ENCODE results near the gene TAGLN.
"Not testable (repeated sequence)": the region's sequence is repeated elsewhere in the genome, so short reads cannot be mapped to it uniquely, and the experiment has no call there.

TAGLN gene

DNA sequence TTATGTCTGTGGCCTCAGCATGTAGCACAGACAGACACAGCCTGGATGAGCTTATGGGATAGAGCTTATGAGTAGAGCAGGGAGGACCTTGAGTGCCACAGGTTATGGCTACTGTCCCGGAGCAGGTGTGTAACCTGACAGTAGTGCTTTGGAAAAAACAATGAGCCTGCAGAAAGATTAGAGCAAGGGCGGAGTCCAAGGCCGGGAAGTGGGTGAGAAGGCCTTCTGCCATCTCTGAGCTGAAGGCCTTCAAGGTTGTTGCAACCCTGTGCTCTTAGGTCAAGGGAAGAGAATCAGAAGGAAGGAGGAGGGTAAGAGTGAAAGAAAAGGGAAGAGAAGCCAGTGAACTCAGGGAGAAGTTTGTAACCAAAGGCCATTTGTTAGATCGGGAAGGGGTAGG is 3.9 kb upstream of the TAGLN start:
- DNase-seq (ENCODE audit: low read depth in 2 of 2, low spot score in 1 of 2), result no peak

DNA sequence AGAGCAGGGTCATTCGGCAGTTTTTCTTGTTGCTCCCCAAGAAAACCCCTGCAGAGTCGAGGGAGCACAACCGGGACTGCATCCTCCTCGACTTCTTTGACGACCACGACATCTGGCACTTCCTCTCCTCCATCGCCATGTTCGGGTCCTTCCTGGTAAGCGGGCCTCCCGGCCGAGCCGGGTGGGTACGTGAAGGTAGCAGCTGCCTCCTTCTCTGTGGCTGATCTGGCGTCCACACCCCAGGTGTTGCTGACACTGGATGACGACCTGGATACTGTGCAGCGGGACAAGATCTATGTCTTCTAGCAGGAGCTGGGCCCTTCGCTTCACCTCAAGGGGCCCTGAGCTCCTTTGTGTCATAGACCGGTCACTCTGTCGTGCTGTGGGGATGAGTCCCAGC is 3.4 kb upstream of the TAGLN start:
- DNase-seq (ENCODE audit: low read depth in 2 of 2, low spot score in 1 of 2), result no peak

DNA sequence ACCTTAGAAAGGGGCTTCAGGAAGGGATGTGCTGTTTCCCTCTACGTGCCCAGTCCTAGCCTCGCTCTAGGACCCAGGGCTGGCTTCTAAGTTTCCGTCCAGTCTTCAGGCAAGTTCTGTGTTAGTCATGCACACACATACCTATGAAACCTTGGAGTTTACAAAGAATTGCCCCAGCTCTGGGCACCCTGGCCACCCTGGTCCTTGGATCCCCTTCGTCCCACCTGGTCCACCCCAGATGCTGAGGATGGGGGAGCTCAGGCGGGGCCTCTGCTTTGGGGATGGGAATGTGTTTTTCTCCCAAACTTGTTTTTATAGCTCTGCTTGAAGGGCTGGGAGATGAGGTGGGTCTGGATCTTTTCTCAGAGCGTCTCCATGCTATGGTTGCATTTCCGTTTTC is 2.2 kb upstream of the TAGLN start:
- no peak for DNase-seq (ENCODE audit: low read depth in 2 of 2, low spot score in 1 of 2)

DNA sequence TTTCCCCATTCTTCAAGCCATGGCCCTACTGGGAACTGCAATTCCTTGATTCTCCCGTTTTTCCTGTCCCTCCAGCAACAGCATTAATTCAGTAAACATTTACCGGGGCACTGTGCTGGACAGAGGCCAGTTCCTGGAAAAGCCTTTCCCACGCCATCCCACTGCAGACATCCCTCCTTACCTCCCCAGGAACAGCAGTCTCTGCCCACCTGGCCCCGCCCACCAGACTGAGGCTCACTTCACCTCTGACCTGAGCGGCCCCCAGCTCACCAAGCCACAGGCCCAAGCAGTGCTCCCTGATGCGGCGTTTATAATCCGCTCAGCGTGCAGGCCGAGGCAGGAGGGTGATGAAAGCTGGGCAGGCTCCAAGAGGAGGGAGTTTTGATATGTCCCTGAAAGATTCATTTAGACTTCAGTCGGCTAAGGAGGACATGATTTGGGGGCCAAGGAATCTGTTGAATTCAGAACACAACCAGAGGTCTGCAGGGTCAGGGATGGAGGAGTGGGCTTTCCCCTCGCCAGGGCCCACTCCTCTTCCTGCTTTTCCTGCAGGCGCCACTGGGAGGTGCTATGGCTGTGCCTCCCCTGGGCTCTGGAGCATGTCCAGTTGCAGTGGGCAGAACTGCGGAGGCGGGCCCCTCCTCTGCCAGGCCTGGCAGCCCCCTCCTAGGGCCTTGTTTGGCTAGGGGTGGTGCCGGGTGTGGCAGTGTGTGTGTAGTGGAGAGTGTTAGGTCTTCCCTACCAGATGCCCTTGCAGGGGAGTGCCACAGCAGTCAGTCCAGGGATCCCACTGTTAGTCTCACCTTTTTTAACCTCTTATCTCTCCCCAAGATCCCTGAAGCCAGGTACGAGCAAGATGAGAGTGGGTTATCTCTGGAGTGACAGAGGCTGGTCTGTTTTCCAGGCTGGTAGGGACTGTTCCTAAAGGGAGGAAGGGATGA is 1.4 kb upstream of the TAGLN start:
- no peak for DNase-seq (ENCODE audit: low read depth in 2 of 2, low spot score in 1 of 2)

DNA sequence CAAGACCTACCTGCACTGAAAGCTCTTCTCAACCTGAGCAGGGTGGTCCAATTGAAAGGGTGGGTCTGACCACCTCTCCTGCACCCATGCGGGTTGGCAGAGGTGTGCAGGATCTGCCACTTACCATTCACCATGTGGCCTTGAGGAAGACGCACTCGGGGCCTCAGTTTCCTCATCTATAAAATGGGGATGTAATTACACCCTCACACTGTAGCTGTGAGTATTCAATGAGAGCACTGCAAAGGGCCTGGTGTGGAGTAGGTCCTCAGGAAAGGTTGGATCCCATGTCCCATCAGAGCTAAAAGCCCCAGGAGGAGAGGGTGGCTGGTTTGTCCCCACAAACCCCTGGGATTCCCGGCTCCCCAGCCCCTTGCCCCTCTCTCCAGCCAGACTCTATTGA is 557 bp upstream of the TAGLN start:
- no peak for DNase-seq (ENCODE audit: low read depth in 2 of 2, low spot score in 1 of 2)

DNA sequence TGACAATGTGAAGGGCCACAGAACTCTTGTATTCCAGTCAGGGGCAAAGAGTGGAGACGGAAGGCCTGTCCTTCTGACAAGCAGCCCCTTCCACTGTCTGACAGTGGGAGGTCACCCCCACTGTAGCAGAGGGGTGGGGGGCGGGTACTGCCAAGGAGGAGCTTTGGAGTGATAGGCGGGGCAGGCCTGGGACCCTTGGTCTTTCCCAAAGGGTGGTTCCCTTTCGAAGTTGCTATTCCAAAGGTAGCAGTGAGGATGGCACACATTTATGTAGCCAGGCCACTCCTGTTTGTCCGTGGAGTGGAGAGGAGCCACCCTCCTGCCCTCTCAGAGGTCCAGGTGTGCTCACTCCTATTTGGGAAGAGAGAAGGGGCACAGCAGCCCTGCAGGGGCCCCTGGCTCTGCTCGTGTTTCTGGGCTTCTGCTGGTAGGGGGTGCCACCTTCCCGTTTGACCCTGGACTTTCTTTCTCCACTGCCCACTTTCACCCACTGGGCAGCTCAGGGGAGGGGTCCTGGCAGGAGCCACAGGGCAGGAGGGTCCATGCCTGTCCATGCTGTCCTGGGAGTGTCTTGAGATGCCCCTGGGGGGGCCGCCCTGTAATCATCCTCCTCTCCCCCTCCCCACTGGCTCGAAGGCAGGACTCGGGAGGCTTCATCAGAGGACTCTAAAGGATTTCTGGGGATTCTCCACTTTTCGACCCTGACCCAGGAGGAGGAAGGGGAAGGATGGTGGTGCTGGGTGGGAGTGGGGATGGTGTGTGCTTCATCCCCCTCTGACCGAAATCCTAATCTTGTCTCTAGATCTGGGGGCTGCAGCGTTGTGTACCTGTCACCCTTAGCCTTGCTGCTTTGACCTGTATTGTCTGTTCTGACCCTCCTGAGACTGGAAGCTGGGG is 994 bp downstream of the TAGLN start:
- DNase-seq (ENCODE audit: low read depth in 2 of 2, low spot score in 1 of 2), result no peak

DNA sequence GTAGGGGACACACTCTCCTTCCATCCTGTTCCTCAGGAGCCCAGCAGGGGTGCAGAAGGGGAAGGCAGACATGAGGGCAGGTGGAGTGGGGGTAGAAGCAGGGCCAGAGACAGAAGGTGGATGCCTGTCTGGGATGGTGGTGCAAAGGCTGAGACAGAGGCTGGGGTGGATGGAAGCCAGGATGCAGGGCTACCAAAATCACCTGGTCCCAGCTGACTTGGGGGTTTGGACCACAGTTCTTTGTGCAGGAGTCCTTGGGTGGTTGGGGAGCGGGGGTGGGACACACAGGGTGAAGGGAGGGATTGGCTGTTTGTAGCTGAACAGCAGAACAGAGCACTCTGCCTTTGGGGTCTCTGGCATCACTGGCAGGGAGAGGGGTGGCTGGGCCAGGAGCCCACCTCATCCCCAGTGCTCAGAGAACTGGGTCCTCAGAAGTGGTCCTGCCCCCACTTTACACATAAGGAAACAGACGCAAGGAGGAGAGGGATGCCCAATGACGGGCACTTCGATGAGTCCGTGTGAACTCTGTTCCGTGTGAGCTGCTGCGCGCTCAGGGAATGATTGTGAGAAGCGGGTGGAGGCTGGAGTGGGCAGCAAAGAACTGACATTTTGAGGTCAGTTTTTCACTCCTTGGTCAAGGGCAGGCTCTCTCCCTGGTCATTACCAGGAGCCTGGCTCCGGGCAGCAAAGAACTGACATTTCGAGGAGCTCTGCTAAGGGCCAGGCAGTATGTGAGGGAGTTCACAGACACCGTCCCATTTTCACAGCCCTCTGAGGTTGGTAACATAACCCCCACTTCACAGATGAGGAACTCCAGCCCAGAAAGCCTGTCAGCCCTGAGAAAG is 1.9 kb downstream of the TAGLN start:
- no peak for DNase-seq (ENCODE audit: low read depth in 2 of 2, low spot score in 1 of 2)

DNA sequence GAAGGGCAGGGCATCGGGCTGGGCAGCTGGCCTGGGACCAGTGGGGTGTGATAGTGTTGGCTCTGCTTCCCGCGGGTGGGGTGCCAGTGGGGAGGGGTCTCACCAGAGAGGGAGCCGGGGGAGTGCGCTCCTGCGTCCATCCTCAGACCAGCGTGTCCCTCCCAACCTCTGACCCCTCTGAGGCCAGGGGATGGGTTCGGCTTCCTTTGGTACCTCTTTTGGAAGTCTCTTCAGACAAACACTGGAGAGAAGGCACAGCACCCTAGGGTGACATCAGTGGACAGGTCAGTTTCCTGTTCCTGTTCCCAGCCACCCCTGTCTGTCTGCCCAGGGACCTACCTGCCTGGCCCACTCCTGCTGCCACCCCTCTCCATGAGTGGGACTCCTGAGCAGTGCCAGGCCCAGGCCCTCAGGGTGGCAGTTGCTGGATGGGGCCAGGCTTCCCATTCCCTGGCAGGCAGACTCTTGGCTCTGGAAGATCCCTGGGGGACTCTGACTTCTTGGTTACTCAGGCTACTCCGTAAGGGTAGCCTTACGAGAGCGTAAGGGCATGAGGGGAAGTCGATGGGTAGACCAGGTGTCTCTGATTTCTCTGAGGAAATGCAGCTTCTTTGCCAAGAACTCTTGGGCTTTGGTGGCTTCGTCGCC is 2.6 kb downstream of the TAGLN start:
- DNase-seq (ENCODE audit: low read depth in 2 of 2, low spot score in 1 of 2), result no peak

DNA sequence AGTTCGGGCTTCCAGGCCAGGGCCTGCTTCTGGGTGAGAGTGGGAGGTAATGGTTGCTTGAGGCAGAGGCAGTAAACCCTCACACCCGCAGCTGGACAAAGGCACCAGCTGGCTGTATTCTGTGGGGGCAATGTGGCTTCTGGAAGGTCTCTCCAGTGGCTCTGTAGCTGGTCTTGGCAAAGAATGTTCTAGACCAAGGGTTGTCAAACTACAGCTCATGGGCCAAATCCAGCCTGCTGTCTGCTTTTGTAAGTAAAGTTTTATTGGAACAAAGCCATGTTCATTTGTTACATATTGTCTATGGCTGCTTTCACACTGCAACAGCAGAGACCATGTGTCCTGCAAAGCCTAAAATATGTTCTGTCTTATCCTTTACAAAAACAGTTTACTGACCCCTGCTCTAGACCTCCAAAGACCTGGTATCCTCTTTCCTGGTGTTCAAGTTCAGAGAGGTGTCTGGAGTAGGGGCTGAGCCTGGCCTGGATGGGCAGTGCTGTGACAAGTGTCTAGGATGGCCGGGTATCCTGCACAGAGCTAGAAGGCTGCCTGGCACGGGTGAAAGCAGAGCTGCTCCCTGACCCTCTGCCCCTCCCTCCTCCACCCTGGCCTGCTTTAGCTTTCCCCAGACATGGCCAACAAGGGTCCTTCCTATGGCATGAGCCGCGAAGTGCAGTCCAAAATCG is 3.4 kb downstream of the TAGLN start:
- DNase-seq (ENCODE audit: low read depth in 2 of 2, low spot score in 1 of 2), result no peak

DNA sequence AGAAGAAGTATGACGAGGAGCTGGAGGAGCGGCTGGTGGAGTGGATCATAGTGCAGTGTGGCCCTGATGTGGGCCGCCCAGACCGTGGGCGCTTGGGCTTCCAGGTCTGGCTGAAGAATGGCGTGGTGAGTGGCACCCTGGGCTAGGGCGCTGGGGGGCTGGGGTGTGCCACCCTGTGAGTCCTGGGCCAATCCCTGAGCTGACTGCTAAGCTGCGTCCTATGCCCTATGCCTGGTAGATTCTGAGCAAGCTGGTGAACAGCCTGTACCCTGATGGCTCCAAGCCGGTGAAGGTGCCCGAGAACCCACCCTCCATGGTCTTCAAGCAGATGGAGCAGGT is 3.9 kb downstream of the TAGLN start:
- DNase-seq (ENCODE audit: low read depth in 2 of 2, low spot score in 1 of 2), result no peak

DNA sequence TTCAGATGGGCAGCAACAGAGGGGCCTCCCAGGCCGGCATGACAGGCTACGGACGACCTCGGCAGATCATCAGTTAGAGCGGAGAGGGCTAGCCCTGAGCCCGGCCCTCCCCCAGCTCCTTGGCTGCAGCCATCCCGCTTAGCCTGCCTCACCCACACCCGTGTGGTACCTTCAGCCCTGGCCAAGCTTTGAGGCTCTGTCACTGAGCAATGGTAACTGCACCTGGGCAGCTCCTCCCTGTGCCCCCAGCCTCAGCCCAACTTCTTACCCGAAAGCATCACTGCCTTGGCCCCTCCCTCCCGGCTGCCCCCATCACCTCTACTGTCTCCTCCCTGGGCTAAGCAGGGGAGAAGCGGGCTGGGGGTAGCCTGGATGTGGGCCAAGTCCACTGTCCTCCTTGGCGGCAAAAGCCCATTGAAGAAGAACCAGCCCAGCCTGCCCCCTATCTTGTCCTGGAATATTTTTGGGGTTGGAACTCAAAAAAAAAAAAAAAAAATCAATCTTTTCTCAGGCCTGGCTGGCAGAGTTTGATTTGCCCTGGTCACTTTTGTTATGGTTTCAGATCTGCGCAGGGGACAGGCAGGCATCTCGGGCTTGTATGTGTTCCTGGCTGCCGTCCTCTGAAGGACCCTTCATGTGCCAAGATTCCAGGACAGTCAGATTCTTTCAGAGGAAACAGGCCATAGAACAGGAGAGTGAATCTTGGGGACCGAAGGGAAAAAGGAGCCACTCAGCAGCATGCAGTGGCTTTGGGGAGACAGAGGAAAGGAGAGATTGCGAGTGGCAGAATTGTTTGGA is 5.3 kb downstream of the TAGLN start:
- DNase-seq (ENCODE audit: low read depth in 2 of 2, low spot score in 1 of 2), result no peak

DNA sequence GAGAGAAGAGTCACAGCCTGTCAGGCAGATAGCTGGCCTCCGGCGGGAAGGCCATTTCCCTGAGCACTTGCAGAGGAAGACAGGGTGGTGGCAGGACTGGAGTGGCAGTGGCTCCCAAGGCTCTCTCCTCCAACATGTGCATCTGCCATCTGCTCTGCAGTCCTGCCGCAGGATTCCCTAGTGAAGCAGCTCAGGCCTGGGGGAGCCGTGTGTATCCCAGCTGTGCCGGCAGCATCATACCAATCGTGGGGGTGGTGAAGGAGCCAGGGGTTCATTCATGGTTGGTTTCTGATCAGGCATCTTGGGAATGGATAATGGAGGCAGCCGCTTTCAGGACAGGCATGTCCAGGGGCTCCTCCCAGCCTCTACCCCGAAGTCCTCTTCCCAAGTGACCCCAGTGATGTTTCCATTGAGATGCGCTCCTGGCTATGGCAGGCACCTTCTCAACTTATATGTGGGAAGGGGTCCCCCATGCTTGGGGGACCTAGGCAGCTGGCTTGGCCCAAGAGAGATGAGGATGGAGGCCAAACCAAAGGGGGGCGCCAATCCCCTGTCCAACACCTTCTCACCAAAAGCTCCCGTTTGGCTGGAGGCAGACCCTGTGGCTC is 6.1 kb downstream of the TAGLN start:
- DNase-seq (ENCODE audit: low read depth in 2 of 2, low spot score in 1 of 2), result no peak

DNA sequence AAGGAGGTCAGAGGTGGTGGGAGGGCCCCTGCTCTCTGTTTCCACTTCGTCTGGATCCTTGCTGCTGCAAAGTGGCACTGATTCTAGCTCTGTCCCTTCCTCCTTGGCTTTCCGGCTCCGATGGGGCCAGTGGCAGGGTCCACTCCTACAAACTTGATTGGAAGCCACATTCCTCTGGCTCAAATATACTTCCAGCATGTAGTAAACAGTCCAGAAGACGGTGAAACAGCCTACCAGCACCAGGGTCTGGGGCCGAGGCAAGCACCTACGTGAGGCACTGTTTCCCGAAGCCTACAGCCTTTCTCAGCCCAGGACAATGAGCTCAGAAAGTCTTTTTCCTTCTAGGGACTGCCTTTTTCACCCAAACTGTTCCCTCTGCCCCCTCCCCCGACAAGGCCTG is 6.9 kb downstream of the TAGLN start:
- DNase-seq (ENCODE audit: low read depth in 2 of 2, low spot score in 1 of 2), result not testable (repeated sequence)

DNA sequence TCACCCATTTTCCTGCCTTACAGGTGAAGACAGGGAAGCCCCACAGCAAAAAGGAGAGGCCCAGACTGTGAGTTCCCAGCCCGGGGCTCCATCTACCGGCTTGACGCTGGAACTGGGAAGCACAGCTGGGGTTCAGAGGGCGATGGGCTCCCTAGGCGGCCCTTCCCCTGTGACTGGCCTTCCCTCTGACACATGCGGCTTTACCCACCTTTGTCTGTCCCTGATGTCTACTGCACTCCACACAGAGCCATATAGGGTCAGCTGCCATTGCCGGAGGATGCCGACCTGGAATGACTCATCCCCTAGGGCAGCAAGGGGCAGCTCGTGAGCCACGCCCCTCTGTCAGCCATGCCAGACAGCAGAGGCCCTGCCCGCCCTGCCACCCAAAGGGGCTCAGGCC is 7.7 kb downstream of the TAGLN start:
- DNase-seq (ENCODE audit: low read depth in 2 of 2, low spot score in 1 of 2), result not testable (repeated sequence)

DNA sequence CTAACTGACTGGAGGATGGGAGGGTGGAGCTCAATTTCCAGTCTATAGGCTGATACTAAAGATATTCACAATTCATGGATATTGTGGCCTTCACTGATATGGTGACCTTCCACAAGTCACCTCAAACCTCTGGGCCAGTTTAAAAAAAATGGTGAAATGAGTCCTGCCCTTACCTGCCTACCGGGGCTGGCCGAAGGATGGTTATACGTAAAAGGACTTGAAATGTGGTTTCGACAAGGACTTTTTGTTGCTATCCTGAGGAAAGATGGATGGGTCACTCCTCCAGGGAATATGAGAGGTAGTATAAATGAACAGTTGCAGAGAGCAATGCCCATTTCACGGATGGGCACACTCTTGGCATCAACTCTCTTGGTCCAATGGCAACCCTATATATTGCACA is 8.3 kb downstream of the TAGLN start:
- not testable (repeated sequence) for DNase-seq (ENCODE audit: low read depth in 2 of 2, low spot score in 1 of 2)

DNA sequence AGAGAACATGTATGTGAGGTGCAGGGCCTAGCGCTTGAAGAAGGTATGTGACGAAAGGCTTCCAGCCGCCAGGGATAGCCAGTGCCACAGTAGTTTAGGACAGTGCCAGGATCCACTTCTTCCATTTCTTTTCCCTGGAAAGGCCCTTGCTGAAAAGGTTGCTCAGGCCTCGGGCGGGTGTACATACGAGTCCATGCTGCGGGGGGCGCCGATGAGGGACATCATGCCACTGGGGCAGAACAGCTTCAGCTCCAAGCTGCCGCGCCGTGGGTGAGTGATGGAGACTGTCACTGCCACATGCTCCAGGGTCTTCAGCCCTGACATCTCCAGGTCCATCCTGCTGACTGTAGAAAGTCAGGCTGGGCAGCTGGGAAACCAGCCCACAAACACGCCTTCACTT is 9.5 kb downstream of the TAGLN start:
- not testable (repeated sequence) for DNase-seq (ENCODE audit: low read depth in 2 of 2, low spot score in 1 of 2)

DNA sequence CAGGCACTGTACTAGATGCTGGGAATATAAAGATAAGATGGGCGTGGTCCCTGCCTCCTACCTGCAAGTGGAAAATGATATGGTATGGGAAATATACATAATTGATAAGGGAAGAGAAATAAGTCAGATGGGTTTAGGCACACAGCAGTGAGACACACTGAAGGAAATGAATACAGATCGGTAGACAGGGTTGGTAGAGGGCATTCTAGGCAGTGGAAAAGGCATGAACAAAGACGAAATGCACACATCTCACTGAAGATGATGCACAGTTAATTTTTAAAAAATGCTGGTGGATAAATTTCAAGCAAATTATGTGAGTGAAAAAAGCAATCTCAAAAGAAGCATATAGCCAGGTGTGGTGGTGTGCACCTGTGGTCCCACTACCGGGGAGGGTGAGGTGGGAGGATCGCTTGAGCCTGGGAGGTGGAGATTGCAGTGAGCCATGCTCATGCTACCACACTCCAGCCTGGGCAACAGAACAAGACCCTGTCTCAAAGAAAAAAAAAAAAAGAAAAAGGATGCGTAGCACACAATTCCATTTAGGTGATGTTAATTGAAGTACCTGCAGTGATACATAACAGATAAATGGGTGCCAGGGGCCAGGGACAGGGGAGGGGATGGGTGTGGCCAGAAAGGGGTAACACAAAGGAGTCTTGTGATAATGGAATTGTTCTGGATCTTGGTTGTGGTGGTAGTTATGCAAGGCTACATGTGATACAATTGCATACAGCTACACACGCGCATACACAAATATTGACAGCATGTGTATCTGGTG is 10.4 kb downstream of the TAGLN start:
- not testable (repeated sequence) for DNase-seq (ENCODE audit: low read depth in 2 of 2, low spot score in 1 of 2)

DNA sequence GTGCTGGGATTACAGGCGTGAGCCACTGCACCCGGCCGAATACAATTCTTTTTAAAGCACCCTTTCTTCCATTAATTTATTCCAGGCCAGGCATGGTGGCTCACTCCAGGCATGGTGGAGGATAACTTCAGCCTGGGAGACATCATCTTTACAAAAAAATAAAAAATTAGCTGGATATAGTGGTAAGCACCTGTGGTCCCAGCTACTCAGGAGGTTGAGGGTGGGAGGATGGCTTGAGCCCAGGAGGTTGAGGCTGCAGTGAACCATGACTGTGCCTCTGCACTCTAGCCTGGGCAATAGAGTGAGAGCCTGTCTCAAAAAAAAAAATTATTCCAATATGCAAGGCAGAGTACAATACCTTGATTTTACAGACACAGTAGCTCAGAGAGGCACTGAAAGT is 11.4 kb downstream of the TAGLN start:
- DNase-seq (ENCODE audit: low read depth in 2 of 2, low spot score in 1 of 2), result no peak
